GM18508 (cell line): ENCODE results near the gene TANK.
"Not testable (repeated sequence)": the region's sequence is repeated elsewhere in the genome, so short reads cannot be mapped to it uniquely, and the experiment has no call there.

Experiments
- ATAC-seq: cut with Tn5 transposase; IDR thresholded peaks from one replicate; pipeline ENCODE4 v1.9.1; 2021; ENCODE audit warnings: moderate number of reproducible peaks; ENCODE audit not compliant: insufficient read depth, unreplicated experiment

Gene TANK

GRCh38 chr2:161165811-161166210 lies 5.6 kb downstream of the TANK start:
- ATAC-seq = no peak

- peak; percentile 74 for ATAC-seq
Measured at GRCh38 chr2:161166538-161167409, 6.5 kb downstream of the TANK start.

- ATAC-seq = no peak
Measured at GRCh38 chr2:161169335-161169734, 9.1 kb downstream of the TANK start.

- ATAC-seq = no peak
Measured at GRCh38 chr2:161170377-161170776, 10.1 kb downstream of the TANK start.

GRCh38 chr2:161170958-161171932 lies 11.0 kb downstream of the TANK start:
- ATAC-seq = no peak

GRCh38 chr2:161172901-161173540 lies 12.8 kb downstream of the TANK start:
- peak; percentile 56 for ATAC-seq

GRCh38 chr2:161173541-161174194 lies 13.4 kb downstream of the TANK start:
- peak; percentile 1 for ATAC-seq

- no peak for ATAC-seq
Measured at GRCh38 chr2:161177969-161178368, 17.7 kb downstream of the TANK start.

GRCh38 chr2:161178756-161179155 lies 18.5 kb downstream of the TANK start:
- ATAC-seq = no peak

GRCh38 chr2:161190050-161190449 lies 29.8 kb downstream of the TANK start:
- no peak for ATAC-seq

GRCh38 chr2:161195602-161196001 lies 35.4 kb downstream of the TANK start:
- not testable (repeated sequence) for ATAC-seq

- ATAC-seq = no peak
Measured at GRCh38 chr2:161199912-161200701, 39.9 kb downstream of the TANK start.

GRCh38 chr2:161204846-161205245 lies 44.6 kb downstream of the TANK start:
- ATAC-seq = no peak

GRCh38 chr2:161206471-161207032 lies 46.3 kb downstream of the TANK start:
- ATAC-seq = no peak

GRCh38 chr2:161207941-161208340 lies 47.7 kb downstream of the TANK start:
- ATAC-seq = no peak

GRCh38 chr2:161208527-161209139 lies 48.4 kb downstream of the TANK start:
- no peak for ATAC-seq

GRCh38 chr2:161209902-161210301 lies 49.7 kb downstream of the TANK start:
- ATAC-seq = no peak

GRCh38 chr2:161217597-161218185 lies 57.5 kb downstream of the TANK start:
- ATAC-seq = no peak
